LNCaP clone FGC (cell line): ENCODE measurements around the gene SFTPB.

ENCODE experiments used
- DNase-seq: peaks from one replicate; pipeline ENCODE4 v3.0.0-alpha.2; 2011; ENCODE audit warnings: low read depth
- H3K4me3 ChIP-seq: 2 replicates; pipeline ENCODE4 v1.5.1; 2011; ENCODE audit warnings: mild to moderate bottlenecking, low read depth, low read length, control low read depth
- CTCF ChIP-seq: IDR thresholded peaks from 2 replicates; pipeline ENCODE4 v1.5.1; 2012; ENCODE audit warnings: mild to moderate bottlenecking; ENCODE audit not compliant: control insufficient read depth, insufficient read depth; ENCODE audit errors: extremely low read depth

SFTPB gene

GRCh38 chr2:85702800-85703199, 34.8 kb upstream of the SFTPB start:
- TF ChIP-seq CTCF: no peak
- H3K4me3 ChIP-seq: no peak overlapping the region
- no peak for DNase-seq

GRCh38 chr2:85702172-85702571, 34.2 kb upstream of the SFTPB start:
- DNase-seq: no peak
- no peak for TF ChIP-seq CTCF
- H3K4me3 ChIP-seq: no peak overlapping the region

- TF ChIP-seq CTCF: no peak
Measured at GRCh38 chr2:85699325-85699724, 31.3 kb upstream of the SFTPB start.

GRCh38 chr2:85698880-85699254, 30.9 kb upstream of the SFTPB start:
- TF ChIP-seq CTCF: no peak
- H3K4me3 ChIP-seq: no peak overlapping the region
- no peak for DNase-seq

More at GRCh38 chr2:85699325-85699724, 31.3 kb upstream of the SFTPB start:
- DNase-seq: no peak
- H3K4me3 ChIP-seq: no peak overlapping the region

GRCh38 chr2:85698184-85698879, 30.3 kb upstream of the SFTPB start:
- DNase-seq: no peak
- no peak overlapping the region for H3K4me3 ChIP-seq
- no peak for TF ChIP-seq CTCF

GRCh38 chr2:85697716-85698115, 29.7 kb upstream of the SFTPB start:
- DNase-seq: no peak
- no peak for TF ChIP-seq CTCF
- no peak overlapping the region for H3K4me3 ChIP-seq

- DNase-seq: no peak
- TF ChIP-seq CTCF: no peak
- H3K4me3 ChIP-seq: no peak overlapping the region
Measured at GRCh38 chr2:85697096-85697495, 29.1 kb upstream of the SFTPB start.
